ENCODE data around the gene PSMA2.

DNA sequence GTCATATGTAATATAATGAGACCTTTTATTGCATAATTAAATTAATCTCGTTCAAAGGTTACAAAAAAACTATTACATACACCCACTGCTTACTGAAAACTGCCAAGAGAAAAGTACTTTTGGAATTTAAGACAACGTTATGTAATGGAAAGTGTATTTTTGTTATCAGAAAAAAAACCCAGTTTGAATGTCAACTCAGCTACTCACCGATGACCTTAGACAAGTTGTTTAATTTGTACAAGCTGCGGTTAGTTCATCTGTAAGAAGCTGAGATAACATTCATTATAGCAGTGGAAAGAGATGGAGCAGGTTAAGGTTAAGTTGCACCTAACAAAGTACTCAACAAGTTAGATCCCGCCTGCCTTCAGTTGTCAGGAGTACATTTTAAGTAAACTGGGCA, 1.1 kb downstream of the PSMA2 start:
- TF ChIP-seq ZNF384 (IDR thresholded peaks at IDR 0.05) (no peak), L3MBTL2 (conservative IDR thresholded peaks at IDR 0.05) (no peak), FOXM1 (IDR thresholded peaks at IDR 0.05; ENCODE audit: borderline replicate concordance) (no peak), SUZ12 (IDR thresholded peaks at IDR 0.05) (no peak), ARNT (IDR thresholded peaks at IDR 0.05) (no peak), SP1 (IDR thresholded peaks at IDR 0.05) (no peak), TARDBP (IDR thresholded peaks at IDR 0.05) (no peak), NFRKB (IDR thresholded peaks at IDR 0.05) (no peak), BHLHE40 (IDR thresholded peaks at IDR 0.05; ENCODE audit: borderline replicate concordance) (no peak), FOXA1 (IDR thresholded peaks at IDR 0.05) (no peak), ELF4 (IDR thresholded peaks at IDR 0.05) (no peak), FOXK2 (IDR thresholded peaks at IDR 0.05) (no peak), LEF1 (IDR thresholded peaks at IDR 0.05; ENCODE audit: borderline replicate concordance) (no peak)
- TF ChIP-seq, protein P1, sequence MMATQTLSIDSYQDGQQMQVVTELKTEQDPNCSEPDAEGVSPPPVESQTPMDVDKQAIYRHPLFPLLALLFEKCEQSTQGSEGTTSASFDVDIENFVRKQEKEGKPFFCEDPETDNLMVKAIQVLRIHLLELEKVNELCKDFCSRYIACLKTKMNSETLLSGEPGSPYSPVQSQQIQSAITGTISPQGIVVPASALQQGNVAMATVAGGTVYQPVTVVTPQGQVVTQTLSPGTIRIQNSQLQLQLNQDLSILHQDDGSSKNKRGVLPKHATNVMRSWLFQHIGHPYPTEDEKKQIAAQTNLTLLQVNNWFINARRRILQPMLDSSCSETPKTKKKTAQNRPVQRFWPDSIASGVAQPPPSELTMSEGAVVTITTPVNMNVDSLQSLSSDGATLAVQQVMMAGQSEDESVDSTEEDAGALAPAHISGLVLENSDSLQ (IDR thresholded peaks at IDR 0.05): no peak

Data from HEK293T (cell line).